HepG2 (cell line): ENCODE results near the gene ATPAF1.

ENCODE experiments used
- FOXK2 ChIP-seq: fragments of 450-650 bp; IDR thresholded peaks from 2 replicates; pipeline ENCODE4 v1.6.1; 2016
- SMAD9 ChIP-seq: sonication (generic); formaldehyde crosslinking; IDR thresholded peaks from 2 replicates; pipeline ENCODE4 v1.5.1; 2020; ENCODE audit warnings: mild to moderate bottlenecking, missing genetic modification reagents
- ZFP36 ChIP-seq: fragments of 150-350 bp; IDR thresholded peaks from 2 replicates; pipeline ENCODE4 v1.6.1; 2018; ENCODE audit warnings: borderline replicate concordance, low read length, low read depth; ENCODE audit not compliant: partially characterized antibody
- ZNF572 ChIP-seq: sonication (generic); formaldehyde crosslinking; IDR thresholded peaks from 2 replicates; pipeline ENCODE4 v1.5.1; 2020; ENCODE audit warnings: mild to moderate bottlenecking, missing genetic modification reagents
- ZNF792 ChIP-seq: IDR thresholded peaks from 2 replicates; pipeline ENCODE4 v1.6.1; 2016

DNA sequence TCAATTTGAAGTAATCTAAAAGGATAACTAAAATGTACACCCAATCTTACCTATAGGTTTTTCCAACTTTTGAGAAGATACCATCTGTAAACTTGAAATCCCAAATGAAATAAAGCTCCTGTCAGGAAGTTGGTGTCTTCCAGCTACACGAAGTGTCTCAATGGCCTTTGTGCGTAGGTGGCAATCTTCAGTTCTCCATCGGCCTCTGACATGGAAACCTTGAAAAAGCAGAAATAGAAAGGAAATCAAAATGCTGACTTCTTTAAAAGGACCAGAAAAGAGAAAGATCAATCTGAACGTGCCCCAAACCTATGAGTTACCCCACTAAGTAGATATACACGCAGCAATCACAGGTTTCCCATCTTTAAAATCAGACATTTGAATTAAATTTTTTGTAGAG is 74.1 kb downstream of the ATPAF1 start:
- TF ChIP-seq ZFP36 (no peak), ZNF572 (CRISPR knock-in tag) (no peak), ZNF792 (CRISPR knock-in tag) (no peak), SMAD9 (CRISPR knock-in tag) (no peak), FOXK2 (no peak)
